ENCODE measurements around the gene ASPHD1. TPM values are rescaled to one million over a fixed set of nuclear protein-coding genes. Genes with fewer than 3 reads are reported as not detected.

The ASPHD1 gene
- total and polyA plus RNA-seq, 2 of the 8 experiments (the other 6 are each of a cell fraction or from before 2014, with no cell fraction given), result 14.5 to 18.6 TPM

- TF ChIP-seq POU5F1 (IDR thresholded peaks at IDR 0.05; ENCODE audit: low read depth, low read length) (no peak), CTBP2 (IDR thresholded peaks at IDR 0.05; ENCODE audit: borderline replicate concordance, insufficient read depth, insufficient read length, low read length) (no peak), POLR2A (IDR thresholded peaks at IDR 0.05; ENCODE audit: control extremely low read depth in 1 of 2, low read depth in 2 of 2, low read length in 2 of 2) (peak in 1 of 2 experiments; percentile 55; a peak in 1 of 3 replicates), SP4 (IDR thresholded peaks at IDR 0.05; ENCODE audit: low read length) (peak; percentile 56; the same call in 1 of the 2 replicates), USF2 (IDR thresholded peaks at IDR 0.05; ENCODE audit: low read length) (0 out of 2 replicates have a peak, but pooled peaks have one; percentile 10), JUND (IDR thresholded peaks at IDR 0.05; ENCODE audit: low read length) (peak; percentile 99), CBX5 (IDR thresholded peaks at IDR 0.05; ENCODE audit: low read depth, low read length) (no peak), CTCF (IDR thresholded peaks at IDR 0.05; ENCODE audit: control extremely low read depth in 1 of 3, insufficient read depth in 1 of 3, low read depth in 1 of 3, low read length in 3 of 3) (peak; percentile 73 to 94 (median 78)), SP1 (IDR thresholded peaks at IDR 0.05; ENCODE audit: low read depth, low read length) (peak; percentile 86), FOSL1 (IDR thresholded peaks at IDR 0.05; ENCODE audit: insufficient read depth, low read depth, low read length) (no peak), JUN (IDR thresholded peaks at IDR 0.05; ENCODE audit: low read depth, low read length) (no peak), MAX (IDR thresholded peaks at IDR 0.05) (peak; percentile 31; the same call in 1 of the 2 replicates), RFX5 (IDR thresholded peaks at IDR 0.05; ENCODE audit: borderline replicate concordance, low read depth, low read length) (no peak), HDAC6 (IDR thresholded peaks at IDR 0.05; ENCODE audit: low read depth, low read length) (no peak), POLR2AphosphoS5 (IDR thresholded peaks at IDR 0.05; ENCODE audit: low read depth, low read length) (no peak), HDAC2 (IDR thresholded peaks at IDR 0.05; ENCODE audit: borderline replicate concordance in 1 of 2, low read depth in 2 of 2, low read length in 2 of 2) (no peak), SAP30 (IDR thresholded peaks at IDR 0.05; ENCODE audit: insufficient read depth, insufficient replicate concordance, low read length) (peak; percentile 31), BCL11A (IDR thresholded peaks at IDR 0.05; ENCODE audit: low read depth in 2 of 2, low read length in 2 of 2) (no peak)
- TF ChIP-seq, protein P1, sequence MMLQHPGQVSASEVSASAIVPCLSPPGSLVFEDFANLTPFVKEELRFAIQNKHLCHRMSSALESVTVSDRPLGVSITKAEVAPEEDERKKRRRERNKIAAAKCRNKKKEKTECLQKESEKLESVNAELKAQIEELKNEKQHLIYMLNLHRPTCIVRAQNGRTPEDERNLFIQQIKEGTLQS (IDR thresholded peaks at IDR 0.05; ENCODE audit: insufficient read depth, low read depth, low read length), result 0 out of 2 replicates have a peak, but pooled peaks have one; percentile 23
Observed at GRCh38 chr16:29862884-29863668, 37.2 kb upstream of the ASPHD1 start, which contains the start of gene CDIPT (continued).

Measured in H1 (cell line).